NCI-H2029 (cell line): Measurements from ENCODE around the gene PADI3.

Experiments
- DNase-seq: peaks from one replicate; lab custom pipeline; 2025; lab: John Stamatoyannopoulos, UW

PADI3 gene

DNA sequence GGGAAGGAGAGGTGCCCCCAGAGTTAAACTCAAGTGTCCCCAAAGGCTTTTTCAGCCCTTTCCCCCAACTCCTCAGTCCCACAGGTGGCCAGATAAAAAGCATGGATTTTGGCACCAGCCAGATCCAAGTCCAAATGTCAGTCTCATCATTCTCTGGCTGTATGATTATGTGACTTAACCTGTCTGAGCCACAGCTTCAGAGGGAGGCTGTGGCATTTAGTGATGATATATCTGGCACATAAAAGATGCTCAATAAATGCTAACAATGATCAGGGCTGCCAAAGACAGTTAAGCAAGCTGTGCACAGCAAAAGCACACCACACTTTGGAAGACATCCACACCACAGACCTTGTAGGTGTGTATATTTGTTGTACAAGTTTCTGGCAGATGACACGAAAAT lies 5.6 kb upstream of the PADI3 start:
- DNase-seq, result no peak

DNA sequence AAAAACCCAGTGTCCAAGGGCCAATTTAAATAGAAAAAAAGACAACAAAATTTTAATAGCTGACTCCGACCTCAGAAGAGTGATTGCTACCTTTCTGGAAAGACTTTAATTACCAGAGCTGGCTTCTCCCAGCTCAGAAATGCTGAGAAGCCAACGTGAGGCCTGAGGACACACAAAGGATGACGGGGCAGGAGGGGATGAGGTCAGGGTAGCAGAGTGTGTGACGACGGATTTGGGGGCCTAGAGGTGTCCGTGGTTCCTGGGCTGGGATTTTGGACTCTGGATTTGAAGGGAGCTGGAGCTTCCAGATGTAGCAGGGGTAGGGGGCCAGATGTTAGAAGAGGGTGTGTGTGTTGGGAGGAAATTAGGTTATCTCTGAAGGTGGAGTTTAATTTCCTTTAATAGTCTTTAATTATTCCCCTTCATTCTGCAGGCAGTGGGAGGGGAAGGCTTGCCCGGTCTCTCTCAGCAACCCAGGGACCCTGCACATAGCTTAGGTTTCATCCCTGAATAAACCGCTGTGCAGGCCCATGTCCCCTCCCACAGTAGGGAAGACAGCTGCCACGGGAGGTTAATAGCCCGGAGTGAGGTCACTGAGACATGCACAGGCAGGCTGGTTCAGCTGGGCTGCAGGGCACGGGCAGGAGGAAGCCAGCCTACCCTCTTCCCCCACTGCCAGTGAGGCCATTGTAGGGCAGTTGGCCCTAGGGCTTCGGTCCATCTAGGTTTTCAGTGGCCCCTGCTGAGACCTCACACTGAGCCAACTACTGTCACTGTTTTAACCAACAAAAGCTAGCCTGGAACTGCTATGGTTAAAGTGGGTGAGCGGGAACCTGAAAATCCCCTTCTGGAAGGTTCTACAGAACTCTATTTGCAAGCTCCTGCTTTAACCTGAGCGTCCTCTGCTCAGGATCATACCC lies 3.8 kb upstream of the PADI3 start:
- DNase-seq, result no peak

GRCh38 chr1:17245816-17246325 lies 3.0 kb upstream of the PADI3 start:
- no peak for DNase-seq

DNA sequence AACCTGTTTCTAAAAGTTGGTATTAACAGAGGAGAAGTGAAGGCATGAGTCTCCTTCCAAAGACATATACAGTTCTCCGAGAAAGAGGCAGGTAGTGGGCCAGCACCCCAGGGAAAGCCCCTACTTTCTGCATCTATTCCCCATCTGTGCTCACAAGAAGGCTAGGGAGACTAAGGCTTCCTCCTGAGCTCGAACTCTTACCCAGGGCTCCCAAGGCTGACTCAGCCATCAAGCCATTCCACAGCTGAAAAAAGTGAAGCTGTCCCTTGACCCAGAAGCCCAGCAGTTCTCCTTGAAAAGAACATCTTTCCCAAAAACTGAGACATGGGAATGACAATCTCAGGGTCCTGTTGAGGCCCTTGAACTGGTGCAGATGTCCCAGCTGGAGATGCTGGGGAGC lies 1.9 kb upstream of the PADI3 start:
- DNase-seq, result no peak

GRCh38 chr1:17250601-17251000 lies 1.7 kb downstream of the PADI3 start:
- DNase-seq, result peak; percentile 44

DNA sequence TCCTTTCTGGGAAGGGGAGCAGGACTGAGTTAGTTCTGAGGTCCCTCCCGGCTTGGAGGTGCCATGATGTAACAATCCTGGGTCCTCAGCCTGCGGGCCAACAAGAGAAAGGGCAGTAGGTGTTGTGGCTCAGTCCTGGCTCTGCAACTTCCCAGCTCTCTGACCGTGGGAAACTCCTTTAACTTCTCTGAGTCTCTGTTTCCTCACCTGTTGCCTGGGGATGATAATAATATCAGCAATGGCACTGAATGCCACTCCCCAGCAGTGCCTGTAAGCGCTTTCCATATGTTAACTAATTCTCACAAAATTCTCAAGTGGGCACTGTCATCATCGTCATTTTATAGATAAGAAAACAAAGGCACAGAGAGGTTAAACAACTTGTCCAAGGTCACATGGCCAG lies 2.3 kb downstream of the PADI3 start:
- DNase-seq, result no peak

- no peak for DNase-seq
Observed at GRCh38 chr1:17251701-17252376, 2.9 kb downstream of the PADI3 start.

DNA sequence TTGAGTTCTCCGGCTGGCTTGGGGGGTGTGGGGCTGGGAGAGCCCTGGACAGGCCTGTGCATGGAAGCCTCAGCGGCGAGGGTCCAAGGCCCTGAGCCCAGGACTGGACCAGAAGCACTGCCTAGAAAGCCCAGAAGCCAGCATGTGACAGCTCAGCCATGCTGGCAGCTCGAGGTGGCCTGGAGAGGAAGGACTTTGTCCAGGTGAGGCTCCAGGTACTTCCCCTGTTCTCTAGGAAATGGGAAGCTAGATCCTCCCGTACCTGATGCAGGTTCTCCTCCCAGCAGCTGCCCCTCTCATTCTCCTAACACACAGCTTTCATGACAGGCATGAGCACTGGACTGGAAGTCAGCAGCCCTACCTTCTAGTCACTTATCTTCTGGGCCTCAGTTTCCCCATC lies 6.4 kb downstream of the PADI3 start:
- DNase-seq, result no peak

- no peak for DNase-seq
Observed at GRCh38 chr1:17258116-17258757, 9.3 kb downstream of the PADI3 start.

- no peak for DNase-seq
Observed at GRCh38 chr1:17258758-17259130, 9.8 kb downstream of the PADI3 start.

GRCh38 chr1:17259233-17259873 lies 10.5 kb downstream of the PADI3 start:
- DNase-seq, result no peak

- no peak for DNase-seq
Observed at GRCh38 chr1:17260264-17260663, 11.4 kb downstream of the PADI3 start.

GRCh38 chr1:17260738-17261137 lies 11.8 kb downstream of the PADI3 start:
- DNase-seq, result no peak

- no peak for DNase-seq
Observed at GRCh38 chr1:17263936-17264335, 15.0 kb downstream of the PADI3 start.

DNA sequence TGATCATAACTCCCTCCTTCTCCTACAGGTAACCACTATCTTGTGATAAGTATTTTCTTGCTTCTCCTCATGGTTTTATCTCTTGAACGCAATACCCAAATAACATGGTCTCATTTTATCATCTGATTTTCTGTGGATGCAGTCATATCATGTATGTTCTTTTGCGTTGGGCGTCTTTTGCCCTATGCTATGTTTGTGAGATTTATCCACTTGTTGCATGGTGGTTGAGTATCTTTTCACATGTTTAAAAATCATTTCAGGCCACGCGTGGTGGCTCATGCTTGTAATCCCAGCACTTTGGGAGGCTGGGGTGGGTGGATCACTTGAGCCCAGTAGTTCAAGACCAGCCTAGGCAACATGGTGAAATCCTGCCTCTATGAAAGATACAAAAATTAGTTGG lies 15.6 kb downstream of the PADI3 start:
- no peak for DNase-seq

DNA sequence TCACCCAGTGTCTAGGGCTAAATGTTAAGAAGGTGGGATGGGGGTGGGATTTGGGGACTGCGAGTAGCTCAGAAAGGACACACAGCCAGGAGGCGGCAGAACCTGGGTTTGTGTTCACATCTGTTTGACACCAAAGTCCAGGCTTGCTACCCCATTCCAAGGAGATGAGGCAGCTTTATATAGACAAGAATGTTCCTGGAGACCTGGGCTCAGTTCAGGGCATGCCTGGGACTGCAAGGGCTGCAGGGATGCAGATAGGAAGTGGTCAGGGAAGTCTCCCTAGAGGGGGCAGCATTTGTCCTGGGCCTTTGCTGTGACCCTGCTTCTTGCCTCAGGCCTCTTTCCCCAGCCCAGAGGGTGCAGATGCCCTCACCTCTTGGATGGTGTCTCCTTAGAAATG lies 16.3 kb downstream of the PADI3 start:
- no peak for DNase-seq

DNA sequence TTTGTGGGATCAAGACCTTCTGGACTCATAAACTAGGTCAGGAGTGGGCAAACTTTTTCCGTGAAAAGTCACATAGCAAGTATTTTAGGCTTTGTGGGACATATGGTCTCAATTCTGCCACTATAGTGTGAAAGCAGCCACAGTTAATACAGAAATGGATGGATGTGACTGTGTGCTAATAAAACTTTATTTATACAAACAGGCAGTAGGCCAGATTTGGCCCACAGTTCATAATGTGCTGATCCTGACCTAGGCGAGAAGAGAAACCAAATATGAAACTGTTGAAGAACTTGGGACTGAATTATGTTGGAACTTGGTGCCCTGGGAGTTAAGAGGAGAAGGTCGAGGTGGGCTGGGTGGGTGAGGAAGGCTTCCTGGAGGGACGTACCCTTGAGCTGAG lies 17.1 kb downstream of the PADI3 start:
- no peak for DNase-seq

DNA sequence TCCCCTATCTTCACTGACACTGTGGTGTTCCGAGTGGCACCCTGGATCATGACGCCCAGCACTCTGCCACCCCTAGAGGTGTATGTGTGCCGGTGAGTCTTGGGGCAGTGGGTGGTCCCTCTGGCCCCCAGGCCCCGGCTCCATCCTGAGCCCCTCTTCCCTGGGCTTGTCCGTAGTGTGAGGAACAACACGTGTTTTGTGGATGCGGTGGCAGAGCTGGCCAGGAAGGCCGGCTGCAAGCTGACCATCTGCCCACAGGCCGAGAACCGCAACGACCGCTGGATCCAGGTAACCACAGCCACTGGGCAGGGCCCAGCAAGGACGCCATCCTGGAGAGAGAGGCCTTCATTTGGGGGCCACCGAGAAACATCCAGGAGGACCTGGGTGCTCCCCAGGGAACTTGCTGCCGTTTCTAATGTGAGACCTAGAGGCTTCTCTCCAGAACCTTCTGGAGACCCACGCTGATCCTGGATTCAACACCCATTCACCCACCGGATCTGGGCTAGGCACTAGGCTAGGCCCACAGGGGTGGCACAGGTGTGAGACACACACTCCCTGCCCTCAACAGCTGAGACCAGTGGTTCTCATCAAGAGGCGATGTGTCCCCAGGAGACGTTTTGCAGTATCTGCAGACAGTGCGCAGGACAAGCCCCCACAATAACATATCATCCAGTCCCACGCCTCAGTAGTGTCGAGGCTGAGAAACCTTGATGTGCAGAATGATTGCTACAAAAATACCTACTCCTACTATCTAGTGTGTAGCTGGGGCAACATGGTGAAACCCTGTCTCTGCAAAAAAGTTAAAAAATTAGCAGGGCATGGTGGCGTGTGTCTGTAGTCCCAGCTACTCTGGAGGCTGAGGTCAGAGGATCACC lies 22.2 kb downstream of the PADI3 start:
- no peak for DNase-seq

GRCh38 chr1:17272066-17272465 lies 23.2 kb downstream of the PADI3 start:
- DNase-seq, result no peak

GRCh38 chr1:17272646-17273045 lies 23.7 kb downstream of the PADI3 start:
- DNase-seq, result no peak

- DNase-seq, result no peak
Observed at GRCh38 chr1:17273096-17273495, 24.2 kb downstream of the PADI3 start.
